HG03175 (cell line): Measurements from ENCODE around the gene RNF17.

Experiments used
- ATAC-seq: cut with Tn5 transposase; IDR thresholded peaks from one replicate; pipeline ENCODE4 v1.9.1; 2021; ENCODE audit warnings: mild to moderate bottlenecking, moderate library complexity; ENCODE audit not compliant: unreplicated experiment

The RNF17 gene

DNA sequence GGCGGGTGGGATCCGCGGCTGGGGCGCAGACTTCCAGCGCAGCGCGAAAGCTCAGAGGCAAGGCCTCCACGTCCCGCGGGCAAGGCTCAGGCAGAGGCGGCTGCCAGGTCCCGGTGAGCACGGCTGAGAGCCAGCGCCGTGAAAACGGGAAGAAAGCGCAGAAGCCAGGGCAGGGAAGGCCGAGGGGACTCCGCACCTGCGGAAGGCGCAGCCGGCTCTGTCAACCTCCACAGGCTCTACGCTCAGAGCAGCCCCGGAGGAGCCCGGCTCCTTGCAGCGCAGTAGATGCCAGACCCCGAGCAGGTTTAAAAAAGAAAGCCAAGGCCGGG is 131.0 kb downstream of the RNF17 start:
- ATAC-seq, result no peak

GRCh38 chr13:24896061-24896460 is 132.1 kb downstream of the RNF17 start:
- ATAC-seq, result no peak

DNA sequence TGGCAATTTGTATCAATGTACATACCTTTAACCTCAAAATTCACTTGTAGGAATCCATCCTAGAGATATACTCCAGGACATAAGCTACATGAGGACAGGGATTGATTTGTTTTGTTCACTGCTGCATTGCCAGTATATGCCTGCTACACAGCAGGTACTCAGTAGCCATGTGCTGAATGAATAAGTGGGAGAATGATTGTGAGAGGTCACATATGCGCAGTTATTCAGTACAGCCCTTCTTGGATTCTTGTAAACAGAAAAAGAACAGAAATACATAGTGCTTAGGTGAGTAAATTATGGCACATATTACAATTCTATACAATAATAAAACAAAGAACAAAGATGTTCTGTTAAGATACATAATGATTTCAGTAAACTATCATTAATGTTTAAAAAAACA is 133.3 kb downstream of the RNF17 start:
- no peak for ATAC-seq

DNA sequence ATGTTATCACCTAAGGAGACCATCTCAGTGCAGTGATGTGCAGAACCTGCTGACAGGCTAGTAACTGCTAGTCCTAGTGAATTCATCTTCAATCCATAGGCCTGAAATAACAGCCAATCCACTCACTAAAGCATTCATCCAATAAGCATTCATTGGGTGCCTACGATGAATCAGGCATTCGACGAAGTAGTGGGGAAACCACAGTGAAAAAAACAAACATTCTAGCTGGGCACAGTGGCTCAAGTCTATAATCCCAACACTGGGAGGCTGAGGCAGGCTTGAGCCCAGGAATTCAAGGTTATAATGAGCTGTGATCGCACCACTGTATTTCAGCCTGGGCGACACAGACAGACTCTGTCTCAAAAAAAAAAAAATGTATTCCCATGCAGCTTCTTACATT is 135.6 kb downstream of the RNF17 start:
- ATAC-seq, result no peak

DNA sequence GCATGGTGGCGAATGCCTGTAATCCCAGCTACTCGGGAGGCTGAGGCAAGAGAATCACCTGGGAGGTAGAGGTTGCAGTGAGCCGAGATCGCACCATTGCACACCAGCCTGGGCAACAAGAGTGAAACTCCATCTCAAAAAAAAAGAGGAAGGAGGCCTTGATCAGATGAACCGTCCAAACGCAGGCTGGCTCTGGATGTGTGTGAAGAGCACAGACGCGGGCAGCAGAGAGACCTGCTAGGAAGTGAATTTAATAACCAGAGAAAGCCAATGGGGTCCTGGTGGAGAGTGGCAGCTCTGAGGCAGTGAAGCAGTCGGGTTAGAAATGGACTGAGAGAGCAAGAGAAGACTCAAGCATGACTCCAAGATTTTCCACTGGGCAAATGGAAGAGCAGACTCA is 136.5 kb downstream of the RNF17 start:
- peak; percentile 76 for ATAC-seq

GRCh38 chr13:24905242-24905641 is 141.3 kb downstream of the RNF17 start:
- ATAC-seq, result no peak

DNA sequence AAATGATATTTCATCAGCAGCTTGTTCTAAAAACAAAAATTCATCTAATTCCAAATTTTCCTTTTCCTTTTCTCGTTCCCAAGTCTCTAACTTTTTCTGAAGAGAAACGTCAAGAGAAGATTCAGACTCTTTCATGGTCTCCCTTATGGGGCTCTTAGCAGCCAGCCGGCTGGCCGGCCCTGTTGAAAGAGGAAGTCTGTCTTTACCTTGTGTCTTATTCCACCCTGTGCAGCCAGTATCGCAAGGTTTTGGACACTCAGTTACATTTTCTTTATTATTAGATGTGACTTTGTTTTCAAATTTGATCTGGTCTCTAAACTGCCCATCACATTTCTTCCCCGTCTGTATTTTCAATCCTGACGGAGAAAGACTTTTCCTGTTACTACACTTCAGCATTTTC is 142.3 kb downstream of the RNF17 start:
- ATAC-seq, result no peak

- ATAC-seq, result no peak
Observed at GRCh38 chr13:24910502-24911132, 146.6 kb downstream of the RNF17 start.

DNA sequence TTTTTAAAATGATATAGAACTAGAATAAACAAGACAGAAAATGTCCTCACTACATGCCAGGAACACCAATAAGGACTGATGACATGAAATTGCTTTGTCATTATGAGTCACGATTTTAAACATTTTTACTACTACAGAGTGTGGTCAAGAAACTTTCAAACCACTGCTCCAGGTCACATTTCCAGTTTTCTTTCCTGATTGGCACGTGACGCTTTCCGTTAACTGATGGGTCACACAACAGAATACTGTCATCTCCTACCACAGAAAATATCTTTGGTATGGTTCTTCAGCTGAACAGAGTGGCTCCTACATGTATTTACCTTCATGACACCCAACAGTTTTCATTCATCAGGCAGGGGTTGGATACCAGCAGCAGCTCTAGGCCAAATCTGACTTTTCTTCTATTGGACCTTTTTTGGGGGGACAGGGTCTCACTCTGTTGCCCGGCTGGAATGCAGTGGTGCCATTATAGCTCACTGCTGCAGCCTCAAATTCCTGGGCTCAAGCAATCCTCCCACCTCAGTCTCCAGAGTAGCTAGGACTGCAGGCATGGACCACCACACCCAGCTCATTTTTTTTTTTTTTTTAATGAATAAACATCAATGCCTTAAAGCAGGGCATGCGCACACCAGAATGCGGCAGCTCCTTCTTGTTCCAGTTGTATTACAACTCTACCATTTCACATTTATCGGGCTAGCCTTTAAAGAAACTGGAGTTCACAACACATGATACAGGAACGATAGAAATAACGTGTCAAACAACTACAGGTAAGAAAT is 147.4 kb downstream of the RNF17 start:
- ATAC-seq, result no peak

GRCh38 chr13:24916464-24916863 is 152.5 kb downstream of the RNF17 start:
- ATAC-seq, result no peak

- no peak for ATAC-seq
Observed at GRCh38 chr13:24921003-24921402, 157.0 kb downstream of the RNF17 start.

DNA sequence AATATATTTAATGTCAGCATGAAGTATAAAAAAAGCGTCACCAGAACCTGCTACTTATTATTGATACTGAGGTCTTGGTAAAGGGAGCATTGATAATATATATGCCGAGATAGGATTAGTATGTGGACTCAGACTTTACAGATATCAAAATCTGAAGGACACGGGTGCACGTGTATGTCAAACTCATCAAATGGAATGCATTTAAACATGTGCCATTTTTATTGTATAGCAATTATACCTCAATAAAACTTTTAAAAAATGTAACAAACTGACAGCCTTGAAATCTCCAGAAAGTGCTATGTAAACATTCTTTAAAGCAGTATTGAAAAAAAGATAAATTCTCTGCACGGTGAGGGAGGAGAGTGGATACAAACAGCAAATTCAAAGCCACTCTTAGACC is 157.9 kb downstream of the RNF17 start:
- ATAC-seq, result no peak

GRCh38 chr13:24922387-24922744 is 158.4 kb downstream of the RNF17 start:
- peak; percentile 29 for ATAC-seq

DNA sequence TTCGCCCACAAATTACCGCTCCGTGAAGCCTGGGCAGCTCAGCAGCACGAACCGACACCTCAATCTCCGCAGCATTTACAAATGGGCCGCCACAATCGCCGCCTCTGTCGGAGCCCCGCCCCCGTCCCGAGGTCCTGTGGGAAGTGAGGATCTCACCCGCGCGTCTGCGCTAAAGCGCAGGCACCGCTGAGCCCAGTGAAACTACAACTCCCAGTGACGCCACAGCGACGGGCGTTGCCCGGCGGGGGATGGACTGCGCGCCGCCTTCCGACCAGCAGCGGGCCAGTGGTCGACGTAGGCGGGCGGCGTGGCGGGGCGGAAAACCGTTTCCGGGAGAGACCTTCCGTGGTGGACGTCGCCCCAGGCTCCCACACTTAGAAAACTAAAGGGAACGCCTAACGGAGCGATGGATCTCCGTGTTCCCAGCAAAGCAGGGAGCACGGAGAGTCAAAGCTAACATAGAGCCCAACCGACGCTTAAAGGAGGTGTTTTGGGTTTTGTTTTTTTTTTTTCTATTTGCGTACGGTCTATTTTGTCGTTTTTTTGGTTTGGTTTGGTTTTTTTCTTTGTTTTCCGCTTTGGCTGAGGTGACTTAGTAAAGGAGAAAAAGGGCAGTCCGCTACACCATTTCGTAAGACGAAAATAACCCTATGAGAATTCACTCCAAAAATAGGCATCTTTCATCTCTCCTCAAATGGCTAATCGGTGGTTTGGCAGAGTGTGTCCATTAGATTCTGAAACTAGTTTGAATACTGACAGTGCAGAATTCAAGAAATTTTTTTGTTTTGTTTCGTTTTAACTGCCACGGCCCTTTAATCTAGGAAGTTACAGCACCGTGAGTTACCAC is 159.0 kb downstream of the RNF17 start:
- peak; percentile 92 for ATAC-seq

GRCh38 chr13:24925318-24926231 is 161.6 kb downstream of the RNF17 start:
- no peak for ATAC-seq

- ATAC-seq, result no peak
Observed at GRCh38 chr13:24927810-24928404, 163.9 kb downstream of the RNF17 start.

DNA sequence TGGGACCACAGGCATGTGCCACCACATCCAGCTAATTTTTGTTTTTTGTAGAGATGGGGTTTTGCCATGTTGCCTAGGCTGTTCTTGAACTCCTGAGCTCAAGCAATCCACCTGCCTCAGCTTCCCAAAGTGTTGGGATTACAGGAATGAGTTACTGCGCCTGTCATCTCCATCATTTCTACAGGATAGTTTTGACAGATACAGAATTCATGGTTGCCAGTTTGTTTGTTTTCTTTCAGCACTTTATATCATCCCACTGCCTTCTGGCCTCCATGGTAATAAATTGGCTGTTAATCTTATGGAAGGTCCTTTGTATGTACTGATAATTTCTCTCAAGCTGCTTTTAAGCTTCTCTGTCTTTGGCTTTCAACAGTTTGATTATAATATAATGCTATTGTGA is 165.2 kb downstream of the RNF17 start:
- no peak for ATAC-seq
